SK-N-SH treated with all-trans-retinoic acid at 6 μM for 48 hours (cell line): ENCODE results near the gene TEKT1.

ENCODE experiments used
- ARNTL ChIP-seq: fragments of 450-650 bp; formaldehyde crosslinking; IDR thresholded peaks from 2 replicates; pipeline ENCODE4 v1.5.0; 2020; ENCODE audit warnings: low read depth, mild to moderate bottlenecking, moderate library complexity, borderline replicate concordance
- GLIS3 ChIP-seq: fragments of 250-450 bp; sonication (Bioruptor Pico); IDR thresholded peaks from 2 replicates; pipeline ENCODE4 v1.5.0; 2020; ENCODE audit warnings: mild to moderate bottlenecking, moderate library complexity
- SNAI2 ChIP-seq: fragments of 250-450 bp; sonication (Bioruptor Pico); IDR thresholded peaks from 2 replicates; pipeline ENCODE4 v1.5.0; 2020; ENCODE audit warnings: mild to moderate bottlenecking, moderate library complexity
- ZC3H10 ChIP-seq: fragments of 250-450 bp; sonication (Bioruptor Pico); IDR thresholded peaks from 2 replicates; pipeline ENCODE4 v1.5.1; 2021; ENCODE audit warnings: mild to moderate bottlenecking, moderate library complexity
- ZNF8 ChIP-seq: fragments of 450-650 bp; formaldehyde crosslinking; IDR thresholded peaks from 2 replicates; pipeline ENCODE4 v1.5.0; 2020; ENCODE audit warnings: mild to moderate bottlenecking, moderate library complexity
- TF ChIP-seq, protein P1 (sequence below): fragments of 250-450 bp; sonication (Bioruptor Pico); IDR thresholded peaks from 2 replicates; pipeline ENCODE4 v1.5.1; 2021; ENCODE audit warnings: mild to moderate bottlenecking, moderate library complexity
- TF ChIP-seq, protein P2 (sequence below): fragments of 250-450 bp; sonication (Bioruptor Pico); IDR thresholded peaks from 2 replicates; pipeline ENCODE4 v1.8.0; 2020; ENCODE audit warnings: mild to moderate bottlenecking, moderate library complexity, borderline replicate concordance

DNA sequence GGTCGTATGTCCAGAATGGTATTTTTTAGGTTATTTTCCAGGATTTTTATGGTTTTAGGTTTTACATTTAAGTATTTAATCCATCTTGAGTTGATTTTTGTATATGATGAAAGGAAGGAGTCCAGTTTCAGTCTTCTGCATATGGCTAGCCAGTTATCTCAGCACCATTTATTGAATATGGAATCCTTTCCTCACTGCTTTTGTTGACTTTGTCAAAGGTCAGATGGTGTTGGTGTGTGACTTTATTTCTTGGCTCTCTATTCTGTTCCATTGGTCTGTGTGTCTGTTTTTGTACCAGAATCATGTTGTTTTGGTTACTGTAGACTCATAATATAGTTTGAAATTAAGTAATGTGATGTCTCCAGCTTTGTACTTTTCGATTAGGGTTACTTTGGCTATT lies 26.4 kb upstream of the TEKT1 start:
- TF ChIP-seq ZNF8: no peak
- TF ChIP-seq GLIS3 (CRISPR knock-in tag): no peak
- TF ChIP-seq ZC3H10 (CRISPR knock-in tag): no peak
- TF ChIP-seq, protein P1, sequence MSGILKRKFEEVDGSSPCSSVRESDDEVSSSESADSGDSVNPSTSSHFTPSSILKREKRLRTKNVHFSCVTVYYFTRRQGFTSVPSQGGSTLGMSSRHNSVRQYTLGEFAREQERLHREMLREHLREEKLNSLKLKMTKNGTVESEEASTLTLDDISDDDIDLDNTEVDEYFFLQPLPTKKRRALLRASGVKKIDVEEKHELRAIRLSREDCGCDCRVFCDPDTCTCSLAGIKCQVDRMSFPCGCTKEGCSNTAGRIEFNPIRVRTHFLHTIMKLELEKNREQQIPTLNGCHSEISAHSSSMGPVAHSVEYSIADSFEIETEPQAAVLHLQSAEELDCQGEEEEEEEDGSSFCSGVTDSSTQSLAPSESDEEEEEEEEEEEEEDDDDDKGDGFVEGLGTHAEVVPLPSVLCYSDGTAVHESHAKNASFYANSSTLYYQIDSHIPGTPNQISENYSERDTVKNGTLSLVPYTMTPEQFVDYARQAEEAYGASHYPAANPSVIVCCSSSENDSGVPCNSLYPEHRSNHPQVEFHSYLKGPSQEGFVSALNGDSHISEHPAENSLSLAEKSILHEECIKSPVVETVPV: no peak
- TF ChIP-seq SNAI2 (CRISPR knock-in tag): no peak
- TF ChIP-seq, protein P2, sequence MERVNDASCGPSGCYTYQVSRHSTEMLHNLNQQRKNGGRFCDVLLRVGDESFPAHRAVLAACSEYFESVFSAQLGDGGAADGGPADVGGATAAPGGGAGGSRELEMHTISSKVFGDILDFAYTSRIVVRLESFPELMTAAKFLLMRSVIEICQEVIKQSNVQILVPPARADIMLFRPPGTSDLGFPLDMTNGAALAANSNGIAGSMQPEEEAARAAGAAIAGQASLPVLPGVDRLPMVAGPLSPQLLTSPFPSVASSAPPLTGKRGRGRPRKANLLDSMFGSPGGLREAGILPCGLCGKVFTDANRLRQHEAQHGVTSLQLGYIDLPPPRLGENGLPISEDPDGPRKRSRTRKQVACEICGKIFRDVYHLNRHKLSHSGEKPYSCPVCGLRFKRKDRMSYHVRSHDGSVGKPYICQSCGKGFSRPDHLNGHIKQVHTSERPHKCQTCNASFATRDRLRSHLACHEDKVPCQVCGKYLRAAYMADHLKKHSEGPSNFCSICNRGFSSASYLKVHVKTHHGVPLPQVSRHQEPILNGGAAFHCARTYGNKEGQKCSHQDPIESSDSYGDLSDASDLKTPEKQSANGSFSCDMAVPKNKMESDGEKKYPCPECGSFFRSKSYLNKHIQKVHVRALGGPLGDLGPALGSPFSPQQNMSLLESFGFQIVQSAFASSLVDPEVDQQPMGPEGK (CRISPR knock-in tag): no peak
- TF ChIP-seq ARNTL: no peak
